HUES64 (cell line): Measurements from ENCODE around the gene RAB11FIP2.

ENCODE experiments used
- H3K27ac ChIP-seq: 2 replicates; pipeline ENCODE4 v1.7.0; 2013; ENCODE audit warnings: low read depth, low read length, inconsistent platforms
- H3K27me3 ChIP-seq: 2 replicates; pipeline ENCODE4 v1.6.1; 2013; ENCODE audit warnings: mild to moderate bottlenecking, low read length; ENCODE audit not compliant: insufficient read depth
- H3K36me3 ChIP-seq: 2 replicates; pipeline ENCODE4 v1.6.1; 2013; ENCODE audit warnings: mild to moderate bottlenecking, low read length; ENCODE audit not compliant: insufficient read depth
- H3K4me1 ChIP-seq: 2 replicates; pipeline ENCODE4 v1.6.1; 2013; ENCODE audit warnings: mild to moderate bottlenecking, low read length, moderate library complexity; ENCODE audit not compliant: insufficient read depth
- H3K4me3 ChIP-seq: 2 replicates; pipeline ENCODE4 v1.5.1; 2013; ENCODE audit warnings: mild to moderate bottlenecking, low read length, moderate library complexity
- H3K9ac ChIP-seq: 2 replicates; pipeline ENCODE4 v1.6.1; 2013; ENCODE audit warnings: mild to moderate bottlenecking, low read depth, low read length
- H3K9me3 ChIP-seq: 2 replicates; pipeline ENCODE4 v1.6.1; 2013; ENCODE audit warnings: low read depth, low read length; ENCODE audit not compliant: insufficient read depth
- WGBS: fragments of 150-250, 120-280 bp; methylation state at CpG from one replicate; pipeline ENCODE4 v1.1.7; 2013; ENCODE audit warnings: missing lambda C conversion rate; 5-methylcytosine and 5-hydroxymethylcytosine counted together

RAB11FIP2 gene

GRCh38 chr10:117960345-117960935, 86.3 kb downstream of the RAB11FIP2 start:
- no peaks in the 10 kb centered on the region for H3K36me3 ChIP-seq
- H3K27me3 ChIP-seq, result no peaks in the 10 kb centered on the region
- H3K9ac ChIP-seq, result no peak overlapping the region
- 89% methylated on average over 3 of the region's 4 CpGs for WGBS
- H3K27ac ChIP-seq, result no peak overlapping the region
- no peaks in the 10 kb centered on the region for H3K9me3 ChIP-seq
- H3K4me3 ChIP-seq, result no peak overlapping the region
- H3K4me1 ChIP-seq, result no peaks in the 10 kb centered on the region

DNA sequence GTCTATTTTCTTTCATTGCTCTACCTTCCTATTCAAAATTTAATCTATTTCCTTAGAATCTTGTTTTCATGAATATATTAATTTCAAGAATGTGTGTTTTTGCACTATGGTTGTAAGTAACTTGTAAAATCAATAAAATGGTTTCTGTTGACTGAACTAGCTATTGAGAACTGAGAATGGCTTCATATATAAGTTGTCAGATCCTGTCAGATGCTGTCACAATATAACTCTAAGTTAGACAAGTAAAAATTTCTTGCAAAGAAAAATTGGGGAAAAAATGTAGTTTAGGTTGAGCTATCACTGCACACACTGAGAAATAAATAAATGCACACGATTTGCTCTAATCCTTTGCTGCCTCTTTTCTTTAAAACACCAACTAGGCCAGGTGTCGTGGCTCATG, 89.8 kb downstream of the RAB11FIP2 start:
- no peak overlapping the region for H3K4me3 ChIP-seq
- WGBS, result 90% methylated on average over 2 of the region's 2 CpGs
- H3K4me1 ChIP-seq, result no peaks in the 10 kb centered on the region
- H3K27ac ChIP-seq, result no peak overlapping the region
- no peaks in the 10 kb centered on the region for H3K9me3 ChIP-seq
- no peaks in the 10 kb centered on the region for H3K36me3 ChIP-seq
- H3K27me3 ChIP-seq, result no peaks in the 10 kb centered on the region
- no peak overlapping the region for H3K9ac ChIP-seq

DNA sequence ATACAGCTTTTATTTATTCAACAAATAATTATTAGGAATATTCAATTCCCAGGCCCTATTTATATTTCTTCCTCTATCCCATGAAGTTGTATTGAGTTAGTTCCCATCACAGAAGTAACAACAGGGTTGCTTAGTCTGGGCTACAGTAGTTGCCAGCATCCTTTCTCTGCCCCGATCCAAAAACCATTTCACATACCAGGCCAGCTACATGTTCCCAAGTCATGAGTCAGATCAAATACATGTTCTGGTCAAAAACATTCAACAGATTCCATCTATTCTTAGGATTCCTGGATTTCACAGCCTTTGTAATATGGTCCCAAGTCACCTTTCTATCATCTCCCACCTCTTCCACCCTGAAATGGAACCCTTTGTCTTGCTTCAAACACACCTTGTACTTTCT, 91.6 kb downstream of the RAB11FIP2 start:
- no peak overlapping the region for H3K9ac ChIP-seq
- H3K4me1 ChIP-seq, result no peaks in the 10 kb centered on the region
- no peaks in the 10 kb centered on the region for H3K27me3 ChIP-seq
- no peak overlapping the region for H3K27ac ChIP-seq
- no peak overlapping the region for H3K4me3 ChIP-seq
- no peaks in the 10 kb centered on the region for H3K9me3 ChIP-seq
- WGBS, result 89% methylated on average over 1 of the region's 1 CpG
- no peaks in the 10 kb centered on the region for H3K36me3 ChIP-seq
